ENCODE data around the gene MAEA.

- TF ChIP-seq CTCF (IDR thresholded peaks at IDR 0.05), result no peak
- no peak for TF ChIP-seq POLR2A (IDR thresholded peaks at IDR 0.05)
Observed at GRCh38 chr4:1315306-1315705, 25.6 kb downstream of the MAEA start.
